Stimulated activated CD4-positive, alpha-beta T cell treated with anti-CD3 and anti-CD28 coated beads, Interleukin-4, amount 100 ng/mL, for 1 hour (primary cell): ENCODE data around the gene ANK2.

Experiments used
- DNase-seq: peaks from one replicate; pipeline ENCODE4 v3.0.0-alpha.2; 2020

Gene ANK2

DNA sequence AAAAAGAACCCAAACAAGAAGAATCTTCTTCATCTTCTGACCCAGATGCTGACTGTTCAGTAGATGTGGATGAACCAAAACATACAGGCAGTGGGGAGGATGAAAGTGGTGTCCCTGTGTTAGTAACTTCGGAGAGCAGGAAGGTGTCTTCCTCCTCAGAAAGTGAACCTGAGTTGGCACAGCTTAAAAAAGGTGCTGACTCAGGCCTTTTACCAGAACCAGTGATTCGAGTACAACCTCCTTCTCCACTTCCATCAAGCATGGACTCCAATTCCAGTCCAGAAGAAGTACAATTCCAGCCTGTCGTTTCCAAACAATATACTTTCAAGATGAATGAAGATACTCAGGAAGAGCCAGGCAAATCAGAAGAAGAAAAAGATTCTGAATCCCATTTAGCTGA, 307.0 kb downstream of the ANK2 start:
- no peak for DNase-seq

DNA sequence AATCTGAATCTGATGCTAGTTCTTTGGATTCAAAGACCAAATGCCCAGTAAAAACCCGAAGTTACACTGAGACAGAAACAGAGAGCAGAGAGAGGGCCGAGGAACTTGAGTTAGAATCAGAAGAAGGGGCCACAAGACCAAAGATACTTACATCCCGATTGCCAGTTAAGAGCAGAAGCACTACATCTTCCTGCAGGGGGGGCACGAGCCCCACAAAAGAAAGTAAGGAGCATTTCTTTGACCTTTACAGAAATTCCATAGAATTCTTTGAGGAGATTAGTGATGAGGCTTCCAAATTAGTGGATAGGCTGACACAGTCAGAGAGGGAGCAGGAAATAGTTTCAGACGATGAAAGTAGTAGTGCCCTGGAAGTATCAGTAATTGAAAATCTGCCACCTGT, 309.3 kb downstream of the ANK2 start:
- no peak for DNase-seq

DNA sequence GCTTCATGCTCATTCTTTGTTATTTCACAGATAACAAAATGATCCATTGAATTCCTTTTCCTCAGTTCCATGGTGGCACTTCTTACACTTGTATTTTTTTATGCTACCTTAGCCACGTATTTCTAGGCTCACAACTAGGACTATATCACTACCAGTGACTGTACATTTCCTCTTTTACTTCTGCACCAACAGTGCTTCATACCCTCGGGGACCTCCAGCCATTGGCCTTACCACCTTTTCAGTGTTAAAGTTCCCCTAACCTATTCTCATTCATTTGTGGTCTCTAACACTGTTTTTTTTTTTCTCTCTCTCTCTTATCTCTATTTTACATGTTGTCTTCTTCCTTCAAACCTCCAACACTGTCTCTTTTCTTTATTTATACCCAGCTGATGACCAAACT, 315.9 kb downstream of the ANK2 start:
- no peak for DNase-seq

DNA sequence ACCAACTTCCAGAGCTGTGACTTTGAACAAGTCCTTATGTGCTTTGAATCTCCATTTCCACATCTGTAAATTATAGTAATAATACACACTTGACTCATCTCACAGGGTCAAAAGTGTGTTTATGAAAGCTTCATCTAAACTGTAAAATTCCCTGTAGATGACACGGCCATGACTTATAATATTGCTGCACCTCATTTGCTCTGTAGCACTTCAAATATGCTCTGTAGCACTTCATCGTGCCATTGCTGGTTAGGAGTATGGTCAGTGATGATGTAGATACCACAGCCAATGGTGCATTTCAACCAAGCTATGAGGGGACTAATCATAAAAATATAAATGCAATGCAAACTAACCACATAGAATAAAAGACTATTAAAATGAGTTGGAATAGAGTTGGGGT, 318.6 kb downstream of the ANK2 start:
- DNase-seq, result no peak

DNA sequence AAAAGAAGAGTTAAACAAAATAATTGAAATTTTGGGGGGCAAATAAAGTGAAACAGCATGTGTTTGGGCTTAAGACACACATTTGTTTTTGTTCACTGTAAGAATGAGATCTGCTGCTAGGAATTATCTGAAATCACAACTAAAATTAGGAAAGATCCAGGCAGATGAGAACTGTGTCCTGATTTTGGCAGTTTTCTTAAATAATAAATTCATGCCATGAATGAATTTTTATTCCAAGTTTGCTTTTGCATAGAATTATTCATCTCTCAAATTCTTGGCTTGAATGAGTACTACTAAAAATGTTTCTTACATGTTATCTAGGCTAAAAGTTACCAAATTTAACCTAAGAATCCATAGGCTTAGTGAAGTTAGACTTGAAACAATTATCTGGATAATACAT, 321.7 kb downstream of the ANK2 start:
- DNase-seq, result no peak

DNA sequence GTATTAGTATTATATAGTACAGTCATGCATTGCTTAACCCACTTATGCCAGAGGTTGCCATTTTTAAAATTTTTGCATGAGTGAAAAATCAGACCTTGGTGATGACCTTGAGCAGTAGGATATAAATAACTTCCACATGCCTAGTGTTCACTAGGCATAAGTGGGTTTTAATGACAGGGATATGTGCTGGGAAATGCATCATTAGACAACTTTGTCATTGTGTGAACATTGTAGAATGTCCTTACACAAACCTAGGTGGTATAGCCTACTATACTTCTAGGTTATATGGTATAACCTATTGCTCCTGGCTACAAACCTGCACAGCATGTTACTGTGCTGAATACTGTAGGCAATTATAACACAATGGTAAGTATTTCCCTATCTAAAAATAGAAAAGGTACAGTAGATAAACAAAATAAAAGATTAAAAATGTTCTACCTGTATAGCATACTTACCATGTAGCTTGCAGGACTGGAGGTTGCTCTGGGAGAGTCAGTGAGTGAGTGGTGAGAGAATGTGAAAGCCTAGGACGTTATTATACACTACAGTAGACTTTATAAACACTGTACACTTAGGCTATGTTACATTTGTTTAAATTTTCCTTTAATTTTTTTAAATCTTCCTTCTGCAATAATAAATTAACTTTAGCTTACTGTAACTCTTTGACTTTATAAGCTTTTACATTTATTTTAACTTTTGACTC, 326.7 kb downstream of the ANK2 start:
- no peak for DNase-seq

DNA sequence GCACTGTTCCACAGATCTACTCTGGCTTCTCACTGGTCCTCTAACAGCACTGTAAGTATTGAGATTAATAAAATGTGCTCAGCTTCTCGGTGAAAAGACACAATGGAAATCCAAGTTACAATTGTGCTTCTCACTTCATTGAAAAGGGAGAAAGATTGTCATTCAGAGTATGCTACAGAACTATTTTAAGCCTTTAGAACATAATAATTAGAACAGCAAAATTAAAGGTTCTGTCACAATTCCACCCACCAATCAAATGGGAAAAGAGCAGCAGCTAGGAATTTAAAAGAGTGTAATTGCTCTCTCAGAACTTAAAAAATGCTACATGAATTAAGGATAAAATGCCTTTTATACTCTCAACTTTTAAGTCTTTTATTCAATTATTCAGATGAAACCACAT, 329.4 kb downstream of the ANK2 start:
- DNase-seq, result no peak

DNA sequence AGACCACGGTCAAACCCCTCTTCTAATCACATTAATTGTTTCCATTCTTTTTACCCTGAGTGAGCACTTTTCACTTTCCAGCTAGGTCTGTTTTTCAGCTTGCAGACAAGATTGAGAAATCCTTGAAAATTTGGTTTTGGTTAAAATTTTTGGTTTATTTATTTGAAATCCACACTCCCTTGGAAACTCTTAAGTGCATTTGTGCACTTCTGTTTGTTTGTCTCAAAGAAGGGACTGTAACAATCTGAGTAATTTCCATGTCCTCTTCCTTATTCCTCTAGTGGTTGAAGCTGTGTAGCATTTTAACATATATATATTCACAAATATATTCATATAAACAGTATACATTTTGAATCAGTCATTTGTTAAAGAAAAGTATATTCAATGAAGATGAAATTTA, 333.3 kb downstream of the ANK2 start:
- DNase-seq, result no peak

DNA sequence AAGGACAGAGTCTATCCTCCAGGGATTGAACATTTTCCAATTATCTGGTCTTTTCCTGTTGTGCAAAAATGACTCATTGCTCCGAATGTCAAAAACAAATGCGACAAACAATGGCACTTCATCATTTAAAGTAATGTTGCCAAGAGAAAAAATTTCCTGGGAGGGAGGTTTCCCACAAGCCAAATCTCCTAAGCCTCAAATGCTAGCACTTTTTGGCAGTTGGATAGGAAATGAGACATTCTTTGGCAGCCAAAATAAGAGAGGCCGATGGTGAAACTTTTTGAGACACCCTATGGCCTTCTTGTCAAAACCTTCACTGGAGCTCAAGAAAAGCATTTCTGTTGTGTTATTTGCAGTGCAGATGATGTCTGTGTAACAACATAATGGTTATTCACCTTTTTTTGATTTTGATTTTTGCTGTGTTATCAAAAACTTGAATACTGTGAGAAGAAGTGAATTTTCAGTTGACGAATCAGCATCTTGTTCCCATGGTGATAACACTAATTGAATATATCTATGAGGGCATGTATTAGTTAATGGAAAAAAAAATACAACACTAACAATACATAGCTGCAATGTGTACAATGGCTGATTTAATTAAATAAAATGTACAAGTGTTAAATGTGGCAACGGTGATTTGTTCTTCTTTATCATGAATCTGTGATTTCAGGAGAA, 333.8 kb downstream of the ANK2 start:
- no peak for DNase-seq

DNA sequence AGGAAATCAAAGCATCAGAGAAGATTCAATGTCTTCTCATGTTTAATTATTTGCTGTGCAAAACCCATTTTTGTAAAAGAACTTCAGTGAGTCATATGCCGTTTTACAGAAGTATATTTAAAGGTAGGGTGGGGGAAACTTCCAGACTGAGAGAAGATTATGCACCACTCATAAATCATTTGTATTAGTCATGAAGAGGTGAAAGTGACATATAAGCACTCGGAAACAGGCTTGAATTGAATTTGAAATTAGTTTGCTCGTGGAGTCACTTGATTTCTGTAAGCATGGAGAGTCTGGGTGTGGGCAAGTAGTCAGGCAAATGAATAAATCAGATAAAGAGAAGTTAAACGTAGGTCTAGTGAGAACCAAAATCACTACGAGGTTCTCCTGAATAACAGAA, 335.1 kb downstream of the ANK2 start:
- no peak for DNase-seq

DNA sequence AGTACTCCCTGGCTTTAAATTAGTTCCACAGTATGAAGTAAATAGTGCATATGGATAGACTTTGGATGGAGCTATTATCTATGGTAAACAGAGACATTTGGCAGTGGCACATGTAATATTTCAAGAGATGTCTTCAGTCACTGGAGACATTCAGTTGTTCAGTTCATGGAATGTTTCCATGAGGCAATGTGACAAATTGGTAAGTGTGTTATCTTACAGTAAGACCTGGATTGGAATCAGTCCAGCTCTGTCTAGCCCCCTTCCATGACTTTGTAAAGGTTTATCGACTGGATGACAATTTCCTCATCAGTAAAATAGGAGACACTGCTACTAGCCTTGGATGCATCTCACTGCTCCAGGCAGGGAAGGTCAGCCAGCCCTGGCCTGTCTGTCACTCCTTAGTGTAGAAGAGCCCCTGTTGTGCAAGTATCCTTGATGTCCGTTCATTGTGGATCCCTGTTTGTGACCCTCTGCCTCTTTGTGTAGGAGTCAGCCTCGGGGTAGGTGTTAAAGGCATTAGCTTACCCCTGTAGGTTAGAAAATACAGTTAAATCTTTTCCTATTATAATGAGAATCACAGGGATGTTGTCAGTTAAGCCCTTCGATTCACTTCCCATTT, 335.9 kb downstream of the ANK2 start:
- DNase-seq, result no peak

DNA sequence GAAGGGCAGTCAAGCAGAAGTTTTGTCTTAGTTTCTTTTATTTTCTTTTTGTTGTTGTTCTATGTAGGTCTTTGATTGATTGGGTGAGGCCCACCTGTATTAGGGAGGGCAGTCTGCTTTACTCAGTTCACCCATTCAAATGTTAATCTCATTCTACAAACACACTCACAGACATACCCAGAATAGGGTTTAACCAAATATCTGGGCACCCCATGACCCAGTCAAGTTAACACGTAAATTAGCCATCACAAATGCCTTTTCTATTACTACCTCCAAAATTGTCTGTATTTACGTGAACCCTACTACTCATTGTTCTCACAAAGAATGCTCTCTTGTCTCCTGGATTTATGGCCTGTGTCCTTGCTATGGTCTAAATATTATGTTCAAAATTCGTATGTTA, 339.7 kb downstream of the ANK2 start:
- no peak for DNase-seq

DNA sequence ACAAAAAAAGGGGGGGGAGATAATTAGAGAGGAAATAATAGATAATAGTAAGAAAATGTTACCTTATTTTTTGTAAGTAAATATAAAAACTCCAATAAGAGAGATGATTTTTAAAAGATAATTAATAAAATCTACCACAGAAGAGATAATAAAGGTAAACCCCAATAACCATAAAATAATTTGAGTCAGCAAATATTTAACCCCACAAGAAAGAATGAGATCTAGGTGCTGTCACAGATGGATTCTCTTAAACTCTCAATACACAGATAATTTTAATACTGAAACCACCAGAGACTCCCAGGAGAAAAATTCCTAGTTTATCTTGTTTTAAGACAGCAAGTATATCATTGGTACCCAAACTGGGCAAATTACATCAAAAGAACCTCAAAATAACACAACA, 341.4 kb downstream of the ANK2 start:
- DNase-seq, result no peak

DNA sequence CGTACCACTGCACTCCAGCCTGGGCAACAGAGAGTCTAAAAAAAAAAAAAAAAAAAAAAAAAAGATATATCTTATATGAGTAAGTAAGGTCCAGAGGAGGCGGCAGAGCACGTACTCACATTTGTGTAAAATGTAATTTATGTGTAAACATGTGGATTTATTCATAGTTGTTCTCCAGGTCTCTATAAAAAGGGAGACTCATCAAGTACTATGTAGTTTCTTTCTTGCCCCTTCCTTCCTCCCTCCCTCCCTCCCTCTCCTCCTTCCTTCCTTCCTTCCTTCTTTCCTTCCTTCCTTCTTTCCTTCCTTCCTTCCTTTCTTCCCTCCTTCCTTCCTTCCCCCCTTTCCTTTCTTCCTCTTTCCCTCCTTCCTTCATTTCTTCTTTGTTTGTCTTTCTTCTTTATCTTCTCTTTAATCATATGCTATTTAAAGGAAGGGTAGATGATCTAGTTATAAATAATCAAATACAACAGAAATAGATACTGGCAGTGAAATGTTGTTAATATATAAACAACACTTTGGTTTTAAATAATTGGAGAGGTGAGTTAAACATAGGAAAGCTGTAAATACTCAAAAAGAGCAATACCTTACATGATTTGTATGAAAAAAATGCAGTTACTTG, 344.8 kb downstream of the ANK2 start:
- DNase-seq, result no peak

DNA sequence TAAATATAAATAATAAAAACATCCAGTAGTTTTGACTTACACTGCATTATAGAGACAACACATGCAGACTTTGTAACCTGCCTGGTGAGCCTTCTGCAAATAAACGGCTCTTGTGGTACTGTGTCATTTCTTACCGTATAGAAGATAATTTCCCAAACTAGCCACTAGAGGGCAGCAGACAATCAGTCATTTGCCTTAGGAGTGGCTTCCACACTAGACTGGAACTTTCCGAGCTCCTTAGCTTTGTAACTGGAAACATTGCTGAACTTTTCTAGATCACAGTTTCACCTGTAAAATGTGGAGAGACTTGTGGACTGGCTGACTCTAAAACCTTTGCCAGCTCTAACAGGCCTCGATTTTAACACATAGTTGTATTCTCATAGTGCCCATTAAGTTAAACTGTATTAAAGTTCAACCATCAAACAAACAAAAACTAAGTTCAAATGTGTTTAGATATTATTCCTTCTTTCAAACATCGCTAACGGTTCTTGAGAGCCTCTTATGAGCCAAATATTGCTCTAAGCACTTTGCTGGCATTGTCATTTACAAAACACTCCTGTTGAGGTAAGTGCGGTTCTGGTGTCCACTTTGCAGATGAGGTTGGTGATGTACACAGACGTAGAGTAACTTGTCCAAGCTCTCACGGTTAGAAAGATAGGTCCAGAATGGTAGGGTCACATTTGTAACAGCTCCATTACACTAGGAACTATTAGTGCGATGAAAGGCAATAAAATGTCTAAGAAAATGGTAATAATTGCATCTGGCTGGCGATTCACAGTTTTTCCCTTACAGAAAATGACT, 345.5 kb downstream of the ANK2 start:
- DNase-seq, result peak; percentile 3

DNA sequence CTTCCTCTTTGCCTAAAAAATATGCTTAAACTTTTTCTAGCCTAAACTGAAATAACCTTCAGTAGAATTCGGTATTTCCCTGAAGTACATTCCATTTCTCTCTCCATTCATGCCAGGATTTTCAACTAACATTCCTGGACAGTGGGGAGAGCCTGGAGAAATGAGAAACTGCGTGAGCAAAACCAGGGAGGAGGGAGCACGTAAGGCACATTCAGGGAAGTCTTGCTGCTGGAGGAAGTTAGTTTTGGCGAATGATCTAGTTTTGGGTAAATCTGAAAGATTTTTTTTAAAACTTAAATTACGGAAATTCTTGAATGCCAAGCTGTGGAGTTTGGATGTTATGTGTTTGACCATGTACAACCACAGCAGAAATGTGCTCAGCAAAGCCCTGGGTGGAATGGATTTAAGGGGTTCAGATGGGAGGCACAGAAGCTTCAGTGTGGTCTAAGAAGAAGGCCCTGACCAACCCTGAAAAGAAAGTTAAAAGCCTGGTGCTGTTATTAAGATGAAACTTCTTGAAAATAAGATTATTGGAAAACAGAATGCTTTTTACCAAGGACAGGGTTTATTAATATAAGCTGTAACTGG, 347.8 kb downstream of the ANK2 start:
- no peak for DNase-seq

DNA sequence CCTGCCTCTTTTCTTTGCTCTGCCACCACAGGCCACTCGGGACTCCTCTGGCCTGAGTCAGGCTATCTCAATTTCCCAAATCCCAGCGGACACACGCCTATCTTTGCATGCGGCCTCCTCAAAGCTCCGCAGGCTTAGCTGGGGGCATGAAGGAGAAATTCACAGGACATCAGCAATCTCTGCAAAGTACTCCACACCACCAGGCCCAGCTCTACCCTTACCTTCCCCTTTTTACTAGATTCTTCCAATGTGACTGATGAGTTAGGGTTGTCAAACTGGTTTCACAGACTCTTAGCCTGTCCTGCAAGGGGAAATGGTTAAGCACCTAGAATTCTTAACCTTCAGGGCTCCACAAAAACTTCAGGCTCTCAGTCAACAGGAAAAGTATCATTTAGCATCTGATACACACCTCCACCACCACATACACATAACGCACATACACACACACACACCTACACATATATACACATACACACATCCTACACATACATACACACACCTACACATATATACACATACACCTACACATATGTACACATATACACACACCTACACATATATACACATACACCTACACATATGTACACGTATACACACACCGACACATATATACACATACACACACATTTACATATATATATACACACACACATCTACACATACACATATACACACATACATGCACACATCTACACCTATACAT, 349.1 kb downstream of the ANK2 start:
- DNase-seq, result no peak

DNA sequence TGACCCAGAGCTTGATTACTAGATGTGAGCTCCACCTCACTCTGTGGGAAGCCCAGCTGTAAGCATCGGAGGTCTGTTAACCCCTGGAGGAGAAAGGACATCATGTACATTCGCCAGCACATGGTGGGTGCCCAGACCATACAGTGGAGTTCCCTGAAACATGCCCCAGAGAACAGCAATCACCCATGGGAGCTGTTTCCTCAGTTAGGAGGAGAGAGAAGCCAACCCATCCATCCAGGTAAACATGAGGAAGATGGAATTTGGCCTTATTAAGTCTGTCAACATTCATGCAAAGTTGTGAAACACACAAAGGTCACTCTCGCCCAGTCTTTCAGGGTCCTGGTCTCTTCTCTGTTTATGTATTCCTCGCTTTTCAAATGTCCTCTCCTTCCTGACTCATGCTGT, 354.7 kb downstream of the ANK2 start:
- no peak for DNase-seq

DNA sequence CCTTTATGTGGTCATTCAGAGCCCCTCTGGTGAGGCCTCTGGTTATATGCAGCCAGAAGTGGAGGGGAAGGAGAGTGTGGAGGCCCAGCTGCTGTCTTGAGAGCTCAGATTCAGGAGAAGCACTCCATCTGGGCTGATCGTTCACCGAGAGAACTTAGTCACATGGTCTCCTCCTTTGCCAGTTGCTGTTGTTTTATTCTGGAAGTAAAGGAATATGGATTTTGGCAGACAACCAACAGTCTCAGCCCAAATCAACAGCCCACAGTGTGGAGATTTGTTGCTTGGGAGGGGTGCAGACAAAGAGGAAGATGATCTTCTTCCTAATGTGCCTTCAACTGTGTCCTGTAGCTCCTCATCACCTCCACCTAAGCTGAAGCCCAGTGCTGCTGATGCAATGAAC, 355.4 kb downstream of the ANK2 start:
- no peak for DNase-seq

DNA sequence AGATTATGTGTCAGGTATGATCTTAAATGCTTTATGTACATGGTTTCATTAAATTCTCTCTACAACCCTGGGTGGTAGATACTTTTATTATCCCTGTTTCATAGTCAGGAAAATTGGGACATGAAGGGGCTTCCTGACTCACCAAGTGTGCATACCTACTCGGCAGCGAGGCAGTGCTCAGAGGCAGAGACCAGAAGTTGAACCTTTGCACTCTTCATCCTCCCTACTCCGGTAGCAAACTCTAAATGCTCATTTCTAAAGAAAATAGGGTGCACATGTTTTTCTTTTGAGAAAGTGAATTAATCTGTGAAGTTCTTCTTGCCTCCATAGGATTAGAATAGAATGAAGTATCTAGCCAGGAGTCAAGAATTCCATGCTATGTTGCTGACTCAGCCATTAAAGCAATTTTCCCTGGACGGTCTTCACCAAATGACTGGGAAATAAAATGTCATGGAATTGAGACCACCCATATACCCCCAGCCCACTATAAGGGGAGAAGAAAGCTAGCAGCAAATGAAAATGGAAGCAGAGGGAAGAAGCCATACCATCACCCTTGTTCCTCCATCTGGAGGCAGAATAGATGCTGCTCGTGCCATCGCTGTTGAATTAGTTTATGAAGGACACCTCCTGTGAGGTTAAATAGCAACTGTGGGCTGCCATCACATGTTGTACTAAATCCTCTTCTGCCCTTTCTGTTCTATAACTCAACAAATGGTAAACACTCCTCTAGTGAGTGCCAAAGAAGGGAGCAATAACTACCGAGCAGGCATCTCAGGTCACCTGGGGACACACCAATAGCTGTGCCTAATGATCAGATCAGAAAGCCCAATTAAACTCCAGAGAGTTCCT, 356.6 kb downstream of the ANK2 start:
- no peak for DNase-seq

DNA sequence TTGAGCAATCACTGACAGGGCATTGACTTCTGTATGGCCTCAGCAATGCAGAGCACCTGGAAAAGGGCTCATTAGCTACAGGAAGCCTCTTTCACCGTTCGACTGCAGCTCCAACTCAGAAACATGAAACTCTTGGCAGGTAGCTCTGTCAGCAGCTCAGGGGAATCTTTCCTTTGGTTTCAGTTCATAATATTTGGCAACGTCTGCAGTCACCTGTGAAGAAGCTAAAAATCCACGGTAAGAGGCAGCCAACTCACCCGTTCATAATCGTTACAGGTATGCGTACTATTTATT, 357.2 kb downstream of the ANK2 start:
- no peak for DNase-seq
